PFSK-1 (cell line): ENCODE data around the gene FAIM2.

ENCODE experiments used
- POLR2AphosphoS5 ChIP-seq: IDR thresholded peaks from 2 replicates; pipeline ENCODE4 v1.6.1; 2012; ENCODE audit warnings: low read depth, mild to moderate bottlenecking, control low read depth, low read length, moderate library complexity
- TAF1 ChIP-seq: IDR thresholded peaks from 2 replicates; pipeline ENCODE4 v1.6.1; 2012; ENCODE audit warnings: low read length, control low read depth, borderline replicate concordance; ENCODE audit not compliant: insufficient read depth

GRCh38 chr12:49937639-49938300 lies 34.1 kb upstream of the FAIM2 start:
- TF ChIP-seq TAF1 (no peak), POLR2AphosphoS5 (no peak)
